ENCODE results near the gene ASXL1.

ASXL1 gene

DNA sequence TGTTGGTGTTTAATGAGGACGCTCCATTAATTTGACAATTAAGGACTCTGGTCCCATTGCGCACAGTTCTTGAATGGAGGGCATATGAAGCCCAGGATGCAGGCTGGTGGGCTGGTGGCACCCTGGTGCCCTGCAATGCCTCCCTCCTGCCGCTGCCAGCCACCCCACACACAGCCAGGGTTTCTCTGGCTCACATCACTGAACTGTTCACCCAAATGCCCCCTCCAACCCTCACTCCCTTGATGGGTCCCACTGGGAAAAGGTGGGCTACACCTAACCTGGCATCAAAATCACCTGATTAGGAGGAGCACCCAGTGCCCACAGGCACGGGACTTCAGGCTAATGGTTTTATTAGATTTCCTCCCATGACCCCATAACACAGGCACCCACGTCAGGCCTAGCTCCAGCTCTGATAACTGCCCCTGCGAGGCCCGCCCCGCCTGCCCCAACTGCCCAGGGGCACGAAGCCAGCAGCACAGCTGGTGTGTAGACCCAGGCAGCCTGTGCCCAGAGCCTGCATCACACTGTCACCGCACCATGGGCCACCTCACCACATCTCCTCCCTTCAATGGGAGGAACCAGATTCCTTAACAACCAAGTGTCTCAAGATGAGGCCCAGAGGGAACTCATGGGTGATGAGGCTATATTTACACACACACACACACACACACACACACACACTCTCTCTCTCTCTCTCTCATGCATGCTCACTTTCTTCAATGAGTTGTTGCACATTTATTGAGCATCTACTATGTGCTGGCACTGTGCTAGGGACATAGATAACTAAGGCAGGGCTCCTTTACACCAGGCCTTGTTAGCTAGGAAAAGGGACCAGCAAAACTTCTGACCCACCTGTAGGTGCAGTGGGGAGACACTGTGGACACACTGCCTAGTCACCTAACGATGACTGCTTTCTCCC, 119.7 kb downstream of the ASXL1 start:
- in situ Hi-C loops (cut with MboI; ENCODE audit: low sequenced_read_pairs): no loop called here

- in situ Hi-C loops (cut with MboI; ENCODE audit: low sequenced_read_pairs): no loop called here
Observed at GRCh38 chr20:32478576-32478975, 120.4 kb downstream of the ASXL1 start.

DNA sequence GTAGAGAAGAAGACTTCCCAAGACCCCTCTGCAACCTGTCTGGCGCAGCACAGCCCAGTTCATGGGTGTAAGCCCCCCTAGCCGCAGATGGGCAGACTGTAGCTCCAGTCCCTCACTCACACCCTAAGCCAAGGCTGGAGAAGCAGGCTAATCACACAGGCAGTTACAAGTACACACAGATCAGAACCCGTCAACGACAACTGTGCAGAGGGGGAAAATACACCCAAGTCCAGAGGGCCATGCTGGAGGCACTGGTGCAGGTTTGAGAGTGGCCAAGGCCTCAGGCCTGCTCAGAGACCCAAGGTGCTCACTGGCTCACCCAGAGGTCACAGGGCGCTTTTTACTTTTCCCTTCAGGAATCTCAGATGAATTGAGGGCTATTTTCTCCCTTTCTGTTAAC, 120.9 kb downstream of the ASXL1 start:
- in situ Hi-C loops (cut with MboI; ENCODE audit: low sequenced_read_pairs): no loop called here

GRCh38 chr20:32479697-32480171, 121.6 kb downstream of the ASXL1 start:
- in situ Hi-C loops (cut with MboI; ENCODE audit: low sequenced_read_pairs): no loop called here

GRCh38 chr20:32480371-32481241, 122.5 kb downstream of the ASXL1 start:
- in situ Hi-C loops (cut with MboI; ENCODE audit: low sequenced_read_pairs): no loop called here

DNA sequence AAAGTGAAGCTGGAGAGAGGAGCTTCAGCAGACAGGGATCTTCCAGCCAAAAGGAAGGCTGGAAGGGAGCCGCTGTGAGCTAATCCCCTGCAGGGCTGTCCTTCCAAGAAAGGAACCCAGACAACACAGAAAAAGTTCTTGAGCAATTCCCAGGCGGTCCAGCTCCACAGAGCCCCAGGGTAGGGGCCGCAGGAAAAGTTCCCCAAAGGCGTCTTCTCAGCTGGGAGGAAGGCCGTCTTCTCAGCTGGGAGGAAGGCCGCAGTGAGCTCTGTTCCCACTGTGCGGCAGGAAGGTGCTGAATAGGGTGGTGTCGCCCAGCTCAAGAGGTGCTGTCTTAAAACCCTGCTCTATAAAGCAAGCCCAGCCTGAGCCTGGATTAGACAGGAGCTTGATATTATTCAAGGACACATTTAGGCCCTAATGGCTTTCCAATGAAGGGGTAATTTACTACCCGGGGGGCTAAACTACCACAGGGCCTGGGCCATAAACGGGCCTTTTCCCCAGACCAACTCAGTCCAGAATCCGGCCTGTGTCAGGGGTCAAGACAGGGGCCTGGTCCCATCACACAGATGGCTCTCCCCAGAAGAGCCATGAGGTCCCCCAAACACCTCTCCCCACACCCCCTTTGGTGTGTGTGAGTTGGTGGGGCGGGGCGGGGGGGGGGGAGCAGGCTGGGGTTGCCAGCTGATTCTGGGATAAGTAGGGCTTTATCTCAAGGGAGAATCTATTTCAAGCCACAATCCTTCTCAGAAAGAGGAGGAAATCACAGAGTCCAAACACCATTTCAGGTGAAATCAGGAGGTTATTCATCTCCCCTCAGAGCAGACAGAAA, 123.4 kb downstream of the ASXL1 start:
- in situ Hi-C loops (cut with MboI; ENCODE audit: low sequenced_read_pairs): no loop called here

DNA sequence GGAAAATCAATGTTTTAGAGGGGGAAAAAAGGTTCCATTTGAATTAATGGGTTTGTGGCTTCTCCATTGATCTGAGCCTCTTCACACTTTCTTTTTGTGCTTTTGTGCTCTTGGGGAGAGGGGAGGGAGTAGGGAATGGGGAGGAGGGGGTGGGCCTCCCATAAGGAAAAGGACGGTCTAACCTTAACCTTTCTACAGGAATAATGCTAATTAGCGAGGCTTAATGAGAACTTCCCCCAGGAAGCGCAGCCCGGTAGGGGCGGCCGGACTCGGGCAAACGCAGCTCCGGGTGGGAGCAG, 124.0 kb downstream of the ASXL1 start:
- in situ Hi-C loops (cut with MboI; ENCODE audit: low sequenced_read_pairs): no loop called here

DNA sequence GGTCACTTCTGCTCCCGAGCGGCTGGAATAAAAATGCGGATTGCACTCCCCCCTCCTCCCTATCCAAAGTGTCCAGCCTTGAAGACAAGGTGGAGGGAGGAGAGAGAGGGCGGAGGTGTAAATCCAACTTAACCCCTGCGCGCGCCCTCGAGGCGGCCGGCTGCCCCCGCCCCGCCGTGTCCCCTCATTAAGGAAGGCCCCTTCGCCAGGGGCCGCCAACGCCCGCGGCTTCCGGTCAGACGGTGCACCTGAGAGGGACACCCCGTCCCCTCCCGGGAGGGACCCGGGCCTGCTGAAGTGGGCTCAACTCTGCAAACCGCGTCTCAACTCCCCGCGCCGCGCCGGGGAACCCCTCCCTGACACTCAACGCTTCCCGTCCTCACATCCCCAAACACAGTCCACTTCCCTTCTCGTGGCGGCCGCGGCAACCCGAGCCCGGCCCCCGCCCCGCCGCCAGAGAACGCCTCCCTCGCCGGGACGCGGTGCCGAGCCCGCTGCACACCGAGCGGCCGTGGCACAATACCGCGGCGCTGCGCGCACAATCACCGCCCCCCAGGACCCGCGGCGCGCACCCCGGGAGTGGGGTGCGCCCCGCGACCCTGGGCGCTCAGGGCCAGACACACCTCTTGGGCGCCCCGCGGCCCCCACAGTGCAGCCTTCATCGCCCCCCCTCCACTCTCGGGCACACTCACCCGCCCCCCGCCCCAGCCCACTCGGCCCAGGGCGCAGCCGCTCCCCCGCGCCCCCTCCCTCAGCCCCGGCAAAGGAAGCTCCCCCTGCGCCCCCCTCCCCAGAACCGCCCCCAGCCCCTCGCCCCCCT, 124.5 kb downstream of the ASXL1 start:
- in situ Hi-C loops (cut with MboI; ENCODE audit: low sequenced_read_pairs): no loop called here

DNA sequence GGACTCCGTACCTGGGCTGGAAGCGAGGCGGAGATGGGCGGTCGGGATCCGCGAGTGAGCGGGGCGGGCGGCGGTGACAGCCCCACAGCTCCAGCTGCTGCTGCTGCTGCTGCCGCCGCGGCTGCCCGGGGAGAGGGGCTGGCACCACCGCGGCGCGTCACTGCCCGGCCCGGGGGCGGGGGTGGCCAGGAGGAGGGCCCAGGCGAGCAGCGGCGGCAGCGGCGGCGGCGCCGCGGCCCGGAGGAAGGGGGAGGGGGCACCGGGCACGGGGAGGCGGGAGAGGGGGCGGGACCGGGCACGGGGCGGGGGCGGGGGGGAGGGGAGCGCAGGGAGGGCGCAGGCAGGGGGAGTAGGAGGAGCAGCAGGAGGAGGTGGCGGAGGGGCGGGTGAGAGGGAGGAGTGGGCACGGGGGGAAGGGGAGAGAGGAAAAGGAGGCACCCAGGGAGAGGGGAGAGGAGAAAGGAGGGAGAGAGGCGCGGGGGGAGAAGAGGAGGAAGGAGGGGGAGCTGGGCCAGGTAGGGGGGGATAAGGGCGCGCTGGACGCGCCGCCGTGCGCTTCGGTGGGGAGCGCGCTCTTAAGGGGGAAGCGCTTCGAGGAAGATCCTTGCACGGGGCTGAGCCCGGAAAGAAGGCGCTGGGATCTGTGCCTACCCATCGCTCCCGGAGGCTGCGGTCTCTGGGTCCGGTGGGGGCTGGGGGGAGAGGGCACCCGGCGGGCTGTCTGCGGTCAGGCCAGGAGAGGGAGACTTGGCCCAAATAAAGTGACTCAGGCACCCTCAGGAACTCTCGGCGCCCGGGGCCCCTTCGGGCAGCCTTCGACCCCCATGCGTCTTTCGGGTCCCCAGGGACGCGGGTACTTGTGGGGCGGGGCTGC, 125.5 kb downstream of the ASXL1 start:
- in situ Hi-C loops (cut with MboI; ENCODE audit: low sequenced_read_pairs): no loop called here

DNA sequence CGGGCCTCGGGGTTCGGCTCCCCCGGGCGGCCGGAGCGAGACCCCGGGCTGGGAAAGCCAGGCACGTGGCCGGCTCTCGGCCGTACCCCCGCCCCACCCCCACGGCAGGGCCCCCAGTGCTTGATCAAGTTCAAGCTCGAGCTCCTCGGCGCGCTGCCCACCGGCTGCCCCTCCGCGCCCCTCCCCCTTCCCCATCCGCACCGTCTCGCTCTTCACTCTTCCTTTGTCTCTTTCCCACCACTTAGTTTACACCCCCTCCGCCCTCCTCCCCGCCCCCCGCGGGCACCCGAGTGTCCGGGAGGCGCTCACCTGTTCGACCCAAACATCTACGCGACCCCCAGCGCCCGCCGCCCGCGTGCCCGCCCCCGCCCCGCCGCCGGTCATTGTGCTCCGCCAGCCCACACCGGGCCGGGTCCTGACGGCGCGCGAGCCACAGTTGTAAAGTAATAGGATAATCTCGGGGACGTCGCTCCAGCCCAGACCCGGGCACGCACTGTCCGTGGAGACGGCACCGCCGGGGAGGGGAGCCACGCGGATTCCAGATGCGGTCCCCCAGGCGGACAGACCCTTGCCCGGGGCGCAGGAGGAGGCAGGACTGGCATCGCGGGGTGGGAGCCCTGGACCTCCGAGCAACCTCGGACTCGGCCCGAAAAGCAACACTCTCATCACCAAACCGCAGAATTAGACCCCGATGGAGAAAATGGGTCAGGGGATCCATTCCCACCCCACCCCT, 126.3 kb downstream of the ASXL1 start:
- in situ Hi-C loops (cut with MboI; ENCODE audit: low sequenced_read_pairs): no loop called here

GRCh38 chr20:32484958-32485769, 127.0 kb downstream of the ASXL1 start:
- in situ Hi-C loops (cut with MboI; ENCODE audit: low sequenced_read_pairs): no loop called here

DNA sequence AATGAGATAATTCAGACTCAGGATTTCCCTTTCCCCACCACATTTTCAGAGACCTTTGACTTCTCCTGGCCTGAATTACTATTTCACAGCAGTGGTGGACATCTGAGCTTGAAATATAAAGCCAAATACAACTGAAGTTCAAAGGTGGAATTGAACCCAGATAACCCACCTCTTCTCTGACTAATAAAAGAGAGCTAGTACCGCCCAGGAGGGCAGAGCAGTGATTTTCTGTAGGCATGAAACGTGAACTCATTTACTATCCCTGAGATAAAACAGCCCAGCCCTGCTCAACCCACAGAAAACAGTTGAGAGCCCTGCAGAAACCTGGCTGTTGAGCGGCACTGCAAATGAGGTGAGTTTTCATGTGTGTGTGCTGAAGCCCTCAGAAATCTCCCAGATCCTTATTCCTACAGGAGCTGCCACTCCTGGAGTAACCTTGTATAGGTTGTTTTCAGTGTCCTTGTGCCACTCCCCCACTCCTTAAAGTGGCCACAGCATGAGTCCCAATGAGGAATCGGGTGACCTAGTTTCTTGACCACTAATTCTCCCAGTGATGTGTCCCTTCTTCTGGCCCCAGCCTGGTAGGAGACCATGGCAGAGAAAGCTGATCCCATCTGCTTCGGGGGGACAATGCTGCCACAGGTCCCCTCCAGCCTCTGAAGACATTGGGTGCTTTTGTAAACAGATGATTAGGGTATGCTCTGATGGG, 127.8 kb downstream of the ASXL1 start:
- in situ Hi-C loops (cut with MboI; ENCODE audit: low sequenced_read_pairs): no loop called here

DNA sequence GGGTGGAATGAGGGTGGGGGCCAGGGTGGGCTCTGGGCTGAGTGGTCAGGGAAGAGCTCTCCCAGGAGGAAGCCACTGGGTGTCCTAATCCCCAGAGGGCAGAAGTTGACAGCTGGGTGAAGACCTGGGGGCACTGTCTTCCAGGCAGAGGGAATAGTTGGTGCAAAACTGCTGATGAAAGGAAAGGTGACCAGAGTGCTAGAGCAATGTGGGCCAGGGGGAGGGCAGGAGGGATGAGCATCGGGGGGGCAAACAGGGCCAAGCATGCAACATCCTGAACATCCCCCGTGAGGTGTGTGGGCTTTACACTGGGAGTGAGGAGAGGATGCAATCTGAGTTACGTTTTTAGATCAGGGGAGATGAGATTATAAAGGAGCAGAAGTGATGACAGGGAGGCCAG, 129.2 kb downstream of the ASXL1 start:
- in situ Hi-C loops (cut with MboI; ENCODE audit: low sequenced_read_pairs): no loop called here

DNA sequence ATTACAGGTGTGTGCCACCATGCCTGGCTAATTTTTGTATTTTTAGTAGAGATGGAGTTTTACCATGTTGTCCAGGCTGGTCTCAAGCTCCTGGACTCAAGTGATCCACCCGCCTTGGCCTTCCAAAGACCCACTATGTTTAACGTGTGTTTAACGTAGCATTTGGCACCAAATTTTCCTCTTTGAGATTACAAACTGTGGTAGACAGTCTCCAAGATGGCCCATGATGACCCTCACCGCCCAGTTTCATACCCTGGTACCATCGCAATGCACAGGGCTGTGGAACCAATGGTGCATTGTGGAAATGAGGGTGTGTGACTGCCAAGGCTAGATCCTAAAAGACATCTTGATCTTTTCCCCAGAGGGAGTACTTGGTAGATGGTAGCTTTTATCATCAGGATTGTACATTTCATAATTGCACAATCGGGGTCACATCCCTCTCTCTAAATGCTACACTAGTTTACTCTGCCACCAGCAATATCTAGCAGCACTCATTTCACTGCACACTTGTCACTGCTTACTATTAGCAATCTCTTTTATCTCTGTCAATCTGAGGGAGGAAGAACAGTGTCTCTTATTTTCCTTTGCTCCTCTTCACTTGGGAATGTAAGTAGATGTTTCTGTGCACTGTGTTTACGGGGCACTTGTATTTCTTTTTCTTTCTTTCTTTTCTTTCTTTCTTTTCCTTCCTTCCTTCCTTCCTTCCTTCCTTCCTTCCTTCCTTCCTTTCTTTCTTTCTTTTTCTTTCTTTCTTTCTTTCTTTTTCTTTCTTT, 130.1 kb downstream of the ASXL1 start:
- in situ Hi-C loops (cut with MboI; ENCODE audit: low sequenced_read_pairs): no loop called here
